ENCODE measurements around the gene GLT1D1.

DNA sequence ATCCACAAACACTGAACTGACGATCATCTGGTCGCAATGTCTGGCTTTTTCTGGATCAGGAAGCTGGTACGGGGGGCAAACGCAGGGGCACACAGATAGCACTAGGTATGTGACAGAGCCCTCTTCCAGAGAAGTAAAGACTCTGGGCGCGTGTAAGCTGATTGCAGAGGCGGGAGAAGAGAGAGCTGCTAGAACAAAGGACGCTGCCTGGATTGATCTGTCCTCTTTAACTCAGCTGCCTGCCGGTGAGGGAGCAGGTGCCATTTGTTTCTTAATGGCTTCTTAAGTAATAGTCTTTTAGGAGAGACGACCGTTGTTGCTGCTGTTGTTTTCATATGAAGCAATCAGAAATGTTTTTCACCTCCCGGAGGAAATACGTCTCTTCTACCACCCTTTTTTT, 77.3 kb downstream of the GLT1D1 start:
- no peak for TF ChIP-seq ZNF565 (CRISPR knock-in tag; conservative IDR thresholded peaks at IDR 0.05; ENCODE audit: low read depth)
- TF ChIP-seq, protein P1, sequence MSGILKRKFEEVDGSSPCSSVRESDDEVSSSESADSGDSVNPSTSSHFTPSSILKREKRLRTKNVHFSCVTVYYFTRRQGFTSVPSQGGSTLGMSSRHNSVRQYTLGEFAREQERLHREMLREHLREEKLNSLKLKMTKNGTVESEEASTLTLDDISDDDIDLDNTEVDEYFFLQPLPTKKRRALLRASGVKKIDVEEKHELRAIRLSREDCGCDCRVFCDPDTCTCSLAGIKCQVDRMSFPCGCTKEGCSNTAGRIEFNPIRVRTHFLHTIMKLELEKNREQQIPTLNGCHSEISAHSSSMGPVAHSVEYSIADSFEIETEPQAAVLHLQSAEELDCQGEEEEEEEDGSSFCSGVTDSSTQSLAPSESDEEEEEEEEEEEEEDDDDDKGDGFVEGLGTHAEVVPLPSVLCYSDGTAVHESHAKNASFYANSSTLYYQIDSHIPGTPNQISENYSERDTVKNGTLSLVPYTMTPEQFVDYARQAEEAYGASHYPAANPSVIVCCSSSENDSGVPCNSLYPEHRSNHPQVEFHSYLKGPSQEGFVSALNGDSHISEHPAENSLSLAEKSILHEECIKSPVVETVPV (CRISPR knock-in tag; IDR thresholded peaks at IDR 0.05) = no peak
- TF ChIP-seq, protein P2, sequence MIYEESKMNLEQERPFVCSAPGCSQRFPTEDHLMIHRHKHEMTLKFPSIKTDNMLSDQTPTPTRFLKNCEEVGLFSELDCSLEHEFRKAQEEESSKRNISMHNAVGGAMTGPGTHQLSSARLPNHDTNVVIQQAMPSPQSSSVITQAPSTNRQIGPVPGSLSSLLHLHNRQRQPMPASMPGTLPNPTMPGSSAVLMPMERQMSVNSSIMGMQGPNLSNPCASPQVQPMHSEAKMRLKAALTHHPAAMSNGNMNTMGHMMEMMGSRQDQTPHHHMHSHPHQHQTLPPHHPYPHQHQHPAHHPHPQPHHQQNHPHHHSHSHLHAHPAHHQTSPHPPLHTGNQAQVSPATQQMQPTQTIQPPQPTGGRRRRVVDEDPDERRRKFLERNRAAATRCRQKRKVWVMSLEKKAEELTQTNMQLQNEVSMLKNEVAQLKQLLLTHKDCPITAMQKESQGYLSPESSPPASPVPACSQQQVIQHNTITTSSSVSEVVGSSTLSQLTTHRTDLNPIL (CRISPR knock-in tag; IDR thresholded peaks at IDR 0.05; ENCODE audit: low read depth) = no peak
- TF ChIP-seq SNAI2 (CRISPR knock-in tag; IDR thresholded peaks at IDR 0.05) = no peak
- TF ChIP-seq OSR1 (CRISPR knock-in tag; IDR thresholded peaks at IDR 0.05) = no peak
- no peak for TF ChIP-seq POU6F1 (CRISPR knock-in tag; IDR thresholded peaks at IDR 0.05; ENCODE audit: borderline replicate concordance, low read depth)
- no peak for TF ChIP-seq TSHZ2 (CRISPR knock-in tag; IDR thresholded peaks at IDR 0.05)
- TF ChIP-seq PPARA (CRISPR knock-in tag; IDR thresholded peaks at IDR 0.05; ENCODE audit: borderline replicate concordance) = no peak
- no peak for TF ChIP-seq ZNF70 (CRISPR knock-in tag; IDR thresholded peaks at IDR 0.05)
- TF ChIP-seq BACH2 (CRISPR knock-in tag; IDR thresholded peaks at IDR 0.05; ENCODE audit: borderline replicate concordance) = no peak
